ENCODE data around the gene RGS14. TPM values are rescaled to one million over a fixed set of nuclear protein-coding genes. Genes with fewer than 3 reads are reported as not detected.

The RGS14 gene
- polyA plus RNA-seq, 1 donor (not counting 4 experiments of a cell fraction or from before 2014, with no cell fraction given), result 8.6 TPM

- H3K9ac ChIP-seq (ENCODE audit: control insufficient read depth, extremely low read depth, insufficient read depth, low read length), result no peak overlapping the region
Observed at GRCh38 chr5:177332031-177332895, 25.5 kb upstream of the RGS14 start.

GRCh38 chr5:177332896-177333260 is 24.8 kb upstream of the RGS14 start:
- no peak for TF ChIP-seq CTCF (optimal IDR thresholded peaks at IDR 0.05 in 1 of 3, IDR thresholded peaks at IDR 0.05 in 1 of 3, conservative IDR thresholded peaks at IDR 0.05 in 1 of 3; ENCODE audit: extremely low read depth in 1 of 3, insufficient read depth in 2 of 3, low read length in 3 of 3)
- no peak for TF ChIP-seq EZH2 (IDR thresholded peaks at IDR 0.05; ENCODE audit: low read length)
- Histone ChIP-seq H3K4me1 (ENCODE audit: control insufficient read depth, extremely low read depth, insufficient read depth, low read length) (peaks cover 5% of the 10 kb centered on the region), H3K4me3 (ENCODE audit: control insufficient read depth in 2 of 3, extremely low read depth in 1 of 3, insufficient read depth in 2 of 3, low read depth in 1 of 3, low read length in 3 of 3) (no peak overlapping the region), H4K20me1 (ENCODE audit: control insufficient read depth, extremely low read depth, insufficient read depth, low read length) (no peaks in the 10 kb centered on the region), H3K36me3 (ENCODE audit: control insufficient read depth in 2 of 2, extremely low read depth in 1 of 2, insufficient read depth in 2 of 2, low read length in 2 of 2) (peaks cover 39 to 54% of the 10 kb centered on the region in 2 experiments), H3K27me3 (ENCODE audit: control insufficient read depth, extremely low read depth, insufficient read depth, low read length) (no peaks in the 10 kb centered on the region), H3K9ac (ENCODE audit: control insufficient read depth, extremely low read depth, insufficient read depth, low read length) (no peak overlapping the region), H3K9me3 (ENCODE audit: control insufficient read depth, low read depth, low read length) (no peaks in the 10 kb centered on the region), H3K27ac (ENCODE audit: control insufficient read depth, insufficient read depth, low read length) (no peak overlapping the region), H2AFZ (ENCODE audit: control insufficient read depth, low read length) (no peak overlapping the region), H3K9me1 (ENCODE audit: control insufficient read depth, extremely low read depth, insufficient read depth, low read length) (no peaks in the 10 kb centered on the region), H3K4me2 (ENCODE audit: control insufficient read depth, extremely low read depth, insufficient read depth, low read depth, low read length) (no peak overlapping the region), H3K79me2 (ENCODE audit: control insufficient read depth, insufficient read depth, low read length) (no peaks in the 10 kb centered on the region)
- dilution Hi-C loops (cut with MboI; ENCODE audit: extremely low pct_ligation_motif_present, low sequenced_read_pairs), result no loop called here
- DNase-seq (ENCODE audit: low read depth, low spot score) (no peak), FAIRE-seq (no peak)

More at GRCh38 chr5:177332031-177332895, 25.5 kb upstream of the RGS14 start:
- Histone ChIP-seq H3K4me2 (ENCODE audit: control insufficient read depth, extremely low read depth, insufficient read depth, low read depth, low read length) (no peak overlapping the region), H4K20me1 (ENCODE audit: control insufficient read depth, extremely low read depth, insufficient read depth, low read length) (no peaks in the 10 kb centered on the region), H3K9me3 (ENCODE audit: control insufficient read depth, low read depth, low read length) (no peaks in the 10 kb centered on the region), H3K9me1 (ENCODE audit: control insufficient read depth, extremely low read depth, insufficient read depth, low read length) (no peaks in the 10 kb centered on the region), H3K27me3 (ENCODE audit: control insufficient read depth, extremely low read depth, insufficient read depth, low read length) (no peaks in the 10 kb centered on the region), H3K79me2 (ENCODE audit: control insufficient read depth, insufficient read depth, low read length) (no peaks in the 10 kb centered on the region), H3K4me1 (ENCODE audit: control insufficient read depth, extremely low read depth, insufficient read depth, low read length) (peaks cover 5% of the 10 kb centered on the region), H2AFZ (ENCODE audit: control insufficient read depth, low read length) (no peak overlapping the region), H3K27ac (ENCODE audit: control insufficient read depth, insufficient read depth, low read length) (no peak overlapping the region), H3K36me3 (ENCODE audit: control insufficient read depth in 2 of 2, extremely low read depth in 1 of 2, insufficient read depth in 2 of 2, low read length in 2 of 2) (peaks cover 36 to 54% of the 10 kb centered on the region in 2 experiments), H3K4me3 (ENCODE audit: control insufficient read depth in 2 of 3, extremely low read depth in 1 of 3, insufficient read depth in 2 of 3, low read depth in 1 of 3, low read length in 3 of 3) (no peak overlapping the region)
- FAIRE-seq, result no peak
- no peak for DNase-seq (ENCODE audit: low read depth, low spot score)
- no peak for TF ChIP-seq EZH2 (IDR thresholded peaks at IDR 0.05; ENCODE audit: low read length)
- TF ChIP-seq CTCF (optimal IDR thresholded peaks at IDR 0.05 in 1 of 3, IDR thresholded peaks at IDR 0.05 in 1 of 3, conservative IDR thresholded peaks at IDR 0.05 in 1 of 3; ENCODE audit: extremely low read depth in 1 of 3, insufficient read depth in 2 of 3, low read length in 3 of 3), result no peak
- dilution Hi-C loops (cut with MboI; ENCODE audit: extremely low pct_ligation_motif_present, low sequenced_read_pairs), result no loop called here
